A549 treated with CpdA at 1 μM for 4 hours (cell line): ENCODE data around the gene ZNF625. TPM values are rescaled to one million over a fixed set of nuclear protein-coding genes. Genes with fewer than 3 reads are reported as not detected.

ENCODE experiments used
- total RNA-seq: library from RNA; stranded (reverse); fragments of 200-300 nt; extraction: Qiagen RNA extraction; gene quantifications from 5 replicates; pipeline ENCODE4 v1.2.3, GENCODE V29; 2022; ENCODE audit warnings: low read depth

ZNF625 gene
- total RNA-seq: not detected in 5 replicates

DNA sequence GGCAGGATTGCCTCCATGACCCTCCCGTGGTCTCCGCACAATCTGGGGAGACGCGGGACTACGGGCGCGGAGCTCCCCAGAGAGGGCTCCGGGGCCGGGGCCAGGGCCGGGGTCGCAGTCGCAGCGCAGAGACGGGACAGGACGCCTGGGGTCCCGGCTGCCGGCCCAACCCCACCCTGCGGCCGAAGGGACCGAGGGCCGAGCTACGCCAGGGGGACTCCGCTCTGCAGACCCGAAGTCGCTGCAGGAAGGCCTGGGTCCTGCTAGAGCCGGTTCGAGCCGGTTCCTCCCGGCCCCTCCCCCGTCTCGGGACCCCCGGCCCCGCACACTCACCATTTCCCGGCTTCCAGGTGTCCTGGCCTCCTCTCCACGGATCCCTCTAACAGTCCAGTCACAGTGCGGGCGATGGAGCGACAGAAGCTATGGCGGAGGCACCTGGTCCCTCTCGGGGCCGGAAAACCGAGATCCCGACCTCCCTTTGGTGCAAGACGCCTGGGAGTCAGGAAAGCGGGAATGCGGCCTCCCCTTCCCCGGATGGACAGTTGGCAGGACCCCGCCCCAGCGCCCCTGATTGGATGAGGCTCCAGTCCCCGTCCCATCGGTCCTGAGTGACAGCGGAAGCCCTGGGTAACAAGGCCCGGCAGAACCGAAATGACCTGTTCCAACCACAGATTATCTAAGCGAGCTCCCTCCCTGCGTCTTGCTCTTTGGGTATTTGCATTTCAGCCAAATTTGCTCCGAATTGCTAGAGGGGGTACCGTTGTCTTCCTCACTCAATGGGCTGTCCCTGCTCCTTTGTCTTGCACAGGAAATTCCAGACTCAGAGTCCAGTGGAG, at the start of gene ZNF625:
Gene ZNF625, minus strand, starts transcription at position 512 of the 836 bp plus-strand sequence. Its CDS starts 176 bp downstream, at position 336.

DNA sequence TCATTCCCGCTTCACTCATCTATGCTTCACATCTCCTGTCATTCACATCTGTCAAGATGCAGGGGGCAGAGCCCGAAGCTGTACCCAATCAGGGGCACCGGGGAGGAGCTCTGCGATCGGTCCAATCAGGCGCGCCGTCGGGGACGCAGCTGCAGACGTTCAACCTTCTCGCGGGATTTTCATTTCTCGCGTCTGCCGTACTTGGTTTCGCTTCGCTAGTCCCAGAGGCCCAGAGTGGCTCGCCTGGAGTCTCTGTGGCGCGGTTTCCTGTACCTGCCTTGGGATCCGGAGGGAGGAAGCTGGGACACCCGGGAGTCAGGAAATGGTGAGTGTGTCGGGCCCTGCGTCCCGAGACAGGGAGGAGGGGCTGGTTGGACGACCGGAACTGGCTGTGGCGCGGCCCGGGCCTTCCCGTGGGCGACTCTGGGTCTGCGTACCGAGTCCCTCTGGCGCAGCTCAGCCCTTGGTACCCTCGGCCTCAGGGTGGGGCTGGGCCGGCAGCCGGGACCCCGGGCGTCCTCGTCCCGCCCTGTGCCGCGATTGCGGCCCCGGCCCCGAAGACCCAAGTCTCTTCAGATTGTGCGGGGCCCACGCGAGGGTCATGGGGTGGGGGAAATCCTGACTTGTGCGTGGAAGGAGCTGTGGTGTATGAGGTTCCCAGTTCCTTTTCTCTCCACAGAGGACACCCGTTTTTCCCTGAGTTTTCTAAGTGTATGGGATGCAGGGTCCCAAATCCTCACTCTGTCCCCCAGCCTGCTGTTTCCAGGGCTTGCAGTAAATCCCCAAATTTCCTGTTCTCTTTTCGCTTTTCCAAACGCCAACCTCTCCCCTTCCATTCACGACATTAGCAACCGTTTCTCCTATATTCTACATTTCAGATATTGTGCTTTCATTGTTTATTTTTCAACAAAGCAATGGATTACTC, 6.6 kb upstream of the ZNF625 start, which contains the start of gene ZNF136:
Gene ZNF136, plus strand, starts transcription at position 215 of the 925 bp plus-strand sequence. Its CDS starts 108 bp downstream, at position 323.

DNA sequence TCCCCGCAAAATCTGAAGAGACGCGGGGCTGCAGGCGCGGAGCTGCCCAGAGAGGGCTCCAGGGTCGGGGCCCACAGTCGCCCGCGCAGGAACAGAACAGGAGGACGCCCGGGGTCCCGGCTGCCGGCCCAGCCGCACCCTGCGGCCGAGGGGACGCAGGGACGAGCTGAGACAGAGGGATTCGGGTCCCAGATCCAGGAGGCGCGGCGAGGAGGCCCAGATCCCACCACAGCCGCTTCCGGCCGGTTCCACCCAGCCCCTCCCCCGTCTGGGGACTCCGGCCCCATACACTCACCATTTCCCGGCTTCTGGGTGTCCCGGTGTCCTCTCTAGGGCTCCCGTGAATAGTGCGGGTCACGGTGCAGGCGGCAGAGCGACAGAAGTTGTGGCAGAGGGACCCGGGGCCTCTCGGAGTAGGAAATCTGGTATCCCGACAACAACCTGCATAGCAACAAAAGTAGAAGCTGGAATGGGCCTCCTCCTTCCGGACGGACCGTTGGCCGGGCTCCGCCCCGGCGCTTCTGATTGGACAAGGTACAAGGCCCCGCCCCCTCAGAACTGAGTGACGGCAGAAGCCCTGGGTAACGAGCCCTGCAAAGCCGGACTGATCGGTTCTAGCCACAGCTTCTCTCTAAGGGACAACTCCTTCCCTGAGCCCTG, 16.5 kb downstream of the ZNF625 start, which contains the start of gene ZNF20:
Gene ZNF20, minus strand, starts transcription at position 466 of the 660 bp plus-strand sequence. Its CDS starts 168 bp downstream, at position 298.

Other genes starting within 250 kb of the ZNF625 start
- 0.15 to 0.52 TPM (median 0.24 TPM) in 5 replicates for gene ZNF700, start 231.6 kb downstream of the ZNF625 start, total RNA-seq
- not detected in 5 replicates for gene ZNF763, start 191.7 kb downstream of the ZNF625 start, total RNA-seq
- not detected in 5 replicates for gene ZNF433, start 121.1 kb downstream of the ZNF625 start, total RNA-seq
- not detected in 5 replicates for gene ZNF878, start 103.8 kb downstream of the ZNF625 start, total RNA-seq
- not detected in 5 replicates for gene ZNF844, start 92.0 kb downstream of the ZNF625 start, total RNA-seq
- 0.20 TPM in 1 of 5 replicates, not detected in the others for gene ZNF20, start 16.4 kb downstream of the ZNF625 start, total RNA-seq
- 1.2 to 2.0 TPM (median 1.3 TPM) in 5 replicates for gene ZNF136, start 6.4 kb upstream of the ZNF625 start, total RNA-seq
- 0.38 to 1.3 TPM (median 0.59 TPM) in 5 replicates for gene ZNF44, start 138.1 kb upstream of the ZNF625 start, total RNA-seq
- not detected in 5 replicates for gene ZNF563, start 176.9 kb upstream of the ZNF625 start, total RNA-seq
- not detected in 5 replicates for gene ZNF442, start 208.9 kb upstream of the ZNF625 start, total RNA-seq
- gene ZNF799, start 244.5 kb upstream of the ZNF625 start, total RNA-seq: 1.5 to 2.1 TPM (median 1.7 TPM) in 5 replicates